ENCODE data around the gene TAL2. TPM values are rescaled to one million over a fixed set of nuclear protein-coding genes. Genes with fewer than 3 reads are reported as not detected.

The TAL2 gene
- not detected in 2 replicates for total RNA-seq

GRCh38 chr9:105662184-105663104 lies at the start of gene TAL2:
Gene TAL2 (plus strand): TSS chr9:105662457. CDS start chr9:105662497, 40 bp downstream.

GRCh38 chr9:105694190-105694847 lies 32.1 kb downstream of the TAL2 start, which contains the start of gene TMEM38B:
Gene TMEM38B (plus strand): TSS chr9:105694541. CDS start chr9:105694661, 120 bp downstream.

Other genes starting within 250 kb of the TAL2 start
- gene FSD1L, start 214.4 kb upstream of the TAL2 start, total RNA-seq: 1.3 and 2.5 TPM in 2 replicates
- gene FKTN, start 104.3 kb upstream of the TAL2 start, total RNA-seq: 9.9 and 31.1 TPM in 2 replicates
- gene TMEM38B, start 32.1 kb downstream of the TAL2 start, total RNA-seq: 8.5 and 10.1 TPM in 2 replicates